Retinal pigment epithelial cell (primary cell): ENCODE measurements around the gene HTR3C.

Experiments
- DNase-seq: peaks from one replicate; pipeline ENCODE4 v3.0.0-alpha.2; 2010; ENCODE audit warnings: low read depth
- H3K4me3 ChIP-seq: 2 replicates; pipeline ENCODE4 v1.5.1; 2011; ENCODE audit warnings: mild to moderate bottlenecking, low read length, control low read depth, moderate library complexity
- CTCF ChIP-seq: conservative IDR thresholded peaks from 2 replicates; pipeline ENCODE4 v1.5.1; 2011; ENCODE audit warnings: low read depth, low read length, control low read depth, inconsistent platforms

HTR3C gene

DNA sequence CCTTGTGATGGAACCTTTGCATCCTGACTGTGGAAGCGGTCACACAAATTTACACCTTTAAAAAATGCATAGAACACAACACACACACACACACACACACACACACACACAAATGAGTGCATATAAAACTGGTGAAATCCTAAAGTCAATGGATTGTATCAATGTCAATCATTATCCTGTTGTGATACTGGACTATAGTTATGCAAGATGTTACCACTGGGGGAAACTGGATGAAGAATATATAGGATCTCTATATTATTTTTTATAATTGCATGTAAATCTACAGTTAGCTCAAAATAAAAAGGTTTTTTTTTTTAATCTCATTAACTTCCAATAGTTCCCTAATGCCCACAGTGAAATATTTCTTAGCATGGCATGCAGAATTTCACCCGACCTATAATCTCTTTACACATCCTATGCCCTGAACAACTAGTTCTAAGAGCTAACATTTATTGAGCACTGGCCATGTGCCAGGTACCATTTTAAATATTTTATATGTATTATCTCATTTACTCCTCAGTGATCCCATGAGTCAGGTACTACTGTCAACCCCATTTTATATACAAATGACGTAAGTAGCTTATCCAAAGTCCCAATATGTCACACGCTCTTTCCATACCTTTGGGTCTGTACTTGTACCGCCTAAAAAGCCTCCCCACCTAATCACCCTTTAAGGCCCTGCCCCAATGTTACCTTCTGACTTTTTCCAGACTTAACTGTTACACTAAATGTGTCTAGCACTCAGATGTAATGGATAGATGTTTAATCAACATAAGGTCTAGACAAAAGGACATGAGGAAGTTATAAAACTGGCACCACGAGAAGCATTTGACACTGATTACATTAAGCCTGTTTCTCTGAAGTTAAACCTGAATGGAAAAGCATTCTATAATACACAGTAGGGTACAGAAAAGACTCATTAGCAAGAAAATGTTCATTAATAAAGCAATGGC lies 40.6 kb upstream of the HTR3C start:
- H3K4me3 ChIP-seq, result peak overlapping the region; percentile 1
- DNase-seq, result peak; percentile 73
- TF ChIP-seq CTCF, result no peak

GRCh38 chr3:184015381-184016019 lies 37.3 kb upstream of the HTR3C start:
- DNase-seq, result peak; percentile 67
- peak overlapping the region; percentile 97 for H3K4me3 ChIP-seq
- TF ChIP-seq CTCF, result no peak

DNA sequence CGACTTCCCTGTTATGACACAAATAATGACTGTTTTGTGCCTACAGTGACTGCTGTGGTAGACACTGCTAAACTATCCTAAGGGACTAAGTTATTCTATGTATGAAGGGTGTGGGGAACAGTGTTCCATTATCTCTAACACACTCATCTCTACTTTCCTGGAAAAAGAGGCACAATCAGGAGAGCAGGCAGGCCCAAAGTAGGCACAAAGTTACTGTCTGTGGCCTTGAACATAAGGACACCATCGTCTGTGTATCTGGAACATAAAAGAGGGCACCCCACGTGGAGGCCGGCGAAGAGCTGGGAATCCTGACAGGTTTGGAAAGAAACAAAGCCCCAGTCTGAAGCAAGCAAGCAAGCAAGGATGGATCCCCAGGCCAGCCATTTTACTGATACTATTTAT lies 36.7 kb upstream of the HTR3C start:
- peak overlapping the region; percentile 97 for H3K4me3 ChIP-seq
- no peak for TF ChIP-seq CTCF
- no peak for DNase-seq

DNA sequence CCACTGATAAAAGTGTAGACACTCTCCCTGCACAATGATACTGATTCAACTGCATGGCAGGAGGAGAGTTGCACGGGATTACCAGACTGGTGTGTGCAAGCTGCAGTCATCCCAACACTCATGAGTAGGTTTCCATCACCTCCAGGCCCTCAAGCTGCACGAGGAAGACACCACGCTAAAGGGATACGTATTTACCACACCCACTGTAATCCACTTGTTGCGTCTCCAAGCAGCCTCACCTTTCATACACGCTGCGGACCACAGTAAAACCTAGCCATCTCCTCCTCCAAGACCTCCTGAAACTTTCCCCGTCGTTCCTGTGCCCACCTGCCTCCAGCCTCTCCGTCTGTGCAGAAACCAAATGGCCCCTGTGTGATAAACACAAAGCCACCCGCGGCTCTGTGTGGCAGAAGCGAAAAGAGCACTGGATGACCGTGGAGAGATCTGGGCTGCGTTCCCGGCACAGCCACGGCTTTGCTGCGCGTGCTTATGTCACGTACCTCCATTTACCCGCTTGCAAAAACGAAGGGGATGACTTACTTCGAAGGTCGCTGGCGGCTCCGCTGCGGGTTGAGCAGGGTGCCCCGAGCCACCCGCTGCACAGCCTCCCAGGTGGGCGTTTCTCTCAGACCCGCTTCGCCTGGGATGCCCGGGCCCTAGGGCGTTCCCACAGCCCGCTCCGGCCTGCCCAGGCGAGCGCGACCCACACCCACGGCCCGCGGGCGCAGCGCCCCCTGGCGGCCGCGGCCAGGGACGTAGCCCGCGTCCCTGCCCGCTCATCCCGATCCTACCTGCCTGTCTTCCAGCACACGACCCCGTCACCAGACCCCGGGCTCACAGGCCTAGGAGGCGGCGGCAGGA lies 35.8 kb upstream of the HTR3C start:
- peak; percentile 60 for TF ChIP-seq CTCF
- DNase-seq, result no peak
- peak overlapping the region; percentile 97 for H3K4me3 ChIP-seq

- peak within 1 kb of the TSS; percentile 97 for H3K4me3 ChIP-seq
- peak; percentile 78 for DNase-seq
- no peak for TF ChIP-seq CTCF
Observed at GRCh38 chr3:184017672-184018423, 35.0 kb upstream of the HTR3C start, which contains the start of gene ABCC5. TSS of gene ABCC5 (minus strand) at chr3:184017884. CDS start at chr3:184014392, 3,492 bp downstream.

GRCh38 chr3:184018424-184018973 lies 34.3 kb upstream of the HTR3C start:
- H3K4me3 ChIP-seq, result peak overlapping the region; percentile 97
- no peak for DNase-seq
- TF ChIP-seq CTCF, result no peak
